Thymus (tissue), 11 donors: Measurements from ENCODE around the gene FASTKD1. TPM values are rescaled to one million over a fixed set of nuclear protein-coding genes. Genes with fewer than 3 reads are reported as not detected.
A peak's percentile ranks its signal among the peaks of the same experiment; 100 is the strongest.
"Not testable (repeated sequence)": the region's sequence is repeated elsewhere in the genome, so short reads cannot be mapped to it uniquely, and the experiment has no call there.

Source experiments
- DNase-seq, 9 donors: peaks; one replicate each; pipeline ENCODE4 v3.0.0-alpha.2; 2013; ENCODE audit warnings: low spot score in 9 of 9, low read depth in 6 of 9, missing footprints in 1 of 9
- H3K27ac ChIP-seq, 2 donors: one replicate each; pipeline ENCODE4 v1.5.1; 2013; ENCODE audit warnings: control low read depth in 1 of 2, low read depth in 1 of 2, low read length in 1 of 2, mild to moderate bottlenecking in 1 of 2, moderate library complexity in 1 of 2
- H3K27me3 ChIP-seq, 2 donors: one replicate each; pipeline ENCODE4 v1.5.1; 2013; ENCODE audit warnings: low read length in 1 of 2; ENCODE audit not compliant: control insufficient read depth in 2 of 2, insufficient read depth in 1 of 2
- H3K36me3 ChIP-seq, 2 donors: one replicate each; pipeline ENCODE4 v1.5.1; 2013; ENCODE audit warnings: low read length in 1 of 2, mild to moderate bottlenecking in 1 of 2, moderate library complexity in 1 of 2; ENCODE audit not compliant: control insufficient read depth in 2 of 2, insufficient read depth in 2 of 2
- H3K4me1 ChIP-seq, 2 donors: one replicate each; pipeline ENCODE4 v1.5.1; 2013; ENCODE audit warnings: low read length in 2 of 2; ENCODE audit not compliant: control insufficient read depth in 2 of 2, insufficient read depth in 2 of 2
- H3K4me3 ChIP-seq, 2 donors: one replicate each; pipeline ENCODE4 v1.5.1; 2013; ENCODE audit warnings: low read length in 2 of 2, control low read depth in 1 of 2, mild to moderate bottlenecking in 1 of 2
- H3K9me3 ChIP-seq, 2 donors: one replicate each; pipeline ENCODE4 v1.5.1; 2013; ENCODE audit warnings: low read length in 1 of 2, mild to moderate bottlenecking in 1 of 2; ENCODE audit not compliant: control insufficient read depth in 2 of 2, insufficient read depth in 1 of 2
- WGBS: extraction: QIAGEN DNeasy Blood & Tissue Kit; methylation state at CpG from one replicate; pipeline ENCODE4 v1.1.7; 2013; 5-methylcytosine and 5-hydroxymethylcytosine counted together
- polyA plus RNA-seq: library from polyadenylated mRNA; stranded (reverse); fragments of 200-250 nt; gene quantifications from one replicate; pipeline ENCODE4 v1.2.3, GENCODE V29; 2013
- total RNA-seq: library from RNA; stranded (reverse); fragments of 120-200 nt; gene quantifications from one replicate; pipeline ENCODE4 v1.2.4, GENCODE V29; 2013
- donor health status: healthy.

The FASTKD1 gene
- total and polyA plus RNA-seq, 2 donors = 34.1 to 65.6 TPM

DNA sequence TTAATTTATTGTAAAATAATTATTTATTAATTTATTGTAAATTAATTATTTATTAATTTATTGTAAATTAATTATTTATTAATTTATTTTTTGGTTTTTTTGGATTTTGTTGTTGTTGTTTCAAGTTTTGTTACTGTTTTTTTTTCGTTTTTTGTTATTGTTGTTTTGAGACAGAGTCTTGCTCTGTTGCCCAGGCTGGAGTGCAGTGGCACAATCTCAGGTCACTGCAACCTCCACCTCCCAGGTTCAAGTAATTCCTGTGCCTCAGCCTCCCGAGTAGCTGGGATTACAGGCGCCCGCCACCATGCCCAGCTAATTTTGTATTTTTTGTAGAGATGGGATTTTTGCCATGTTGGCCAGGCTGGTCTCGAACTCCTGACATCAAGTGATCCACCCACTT is 11.6 kb downstream of the FASTKD1 start:
- H3K4me3 ChIP-seq, H3K4me1 ChIP-seq, H3K27me3 ChIP-seq, DNase-seq, H3K27ac ChIP-seq, H3K9me3 ChIP-seq: not testable (repeated sequence)
- H3K36me3 ChIP-seq = peaks cover 0 to 27% of the 10 kb centered on the region in 2 donors
- WGBS = 99% methylated on average over 5 of the region's 5 CpGs

DNA sequence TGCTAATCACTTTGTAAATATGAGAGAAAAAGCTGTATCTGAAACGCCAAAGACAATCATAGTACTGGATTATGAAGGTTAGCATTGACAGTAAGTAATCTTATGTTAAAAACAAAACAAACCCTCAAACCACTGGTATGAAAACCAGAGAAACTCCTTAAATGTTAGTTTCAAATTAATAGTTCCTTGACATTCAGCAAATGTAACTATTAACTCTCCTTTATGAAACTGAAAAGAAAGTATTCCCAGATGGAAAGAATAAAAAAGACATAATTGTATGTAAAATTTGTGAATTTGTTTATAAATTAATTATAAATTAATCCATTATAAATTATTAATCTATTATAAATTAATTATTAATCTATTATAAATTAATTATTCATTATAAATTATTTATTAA is 12.3 kb downstream of the FASTKD1 start:
- DNase-seq = peak in 1 of 9 donors; percentile 21
- WGBS = 100% methylated on average over 1 of the region's 1 CpG
- no peaks in the 10 kb centered on the region for H3K27me3 ChIP-seq
- no peak overlapping the region for H3K27ac ChIP-seq
- no peak overlapping the region for H3K4me3 ChIP-seq
- H3K36me3 ChIP-seq = peaks cover 2 to 24% of the 10 kb centered on the region in 2 donors
- H3K9me3 ChIP-seq = no peaks in the 10 kb centered on the region
- no peaks in the 10 kb centered on the region for H3K4me1 ChIP-seq

DNA sequence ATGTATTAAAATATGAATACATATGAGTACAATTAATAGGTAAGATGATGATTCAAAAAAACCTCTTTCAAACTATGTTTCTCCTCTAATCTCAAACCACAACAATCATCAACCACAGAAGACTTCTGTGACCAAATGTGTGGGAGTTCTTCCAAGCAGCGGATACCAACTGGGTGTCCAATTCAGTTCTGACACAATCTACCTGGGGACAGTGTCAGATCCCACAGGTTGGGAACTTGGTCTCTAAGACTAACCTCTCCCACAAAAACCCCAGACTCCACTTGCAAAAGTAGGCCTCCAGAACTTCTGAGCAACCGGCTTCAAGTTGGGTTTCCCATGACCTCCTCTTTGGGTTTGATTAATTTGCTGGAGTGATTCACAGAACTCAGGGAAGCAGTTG is 26.9 kb downstream of the FASTKD1 start:
- no peaks in the 10 kb centered on the region for H3K9me3 ChIP-seq
- no peak overlapping the region for H3K27ac ChIP-seq
- no peaks in the 10 kb centered on the region for H3K27me3 ChIP-seq
- 96% methylated on average over 2 of the region's 2 CpGs for WGBS
- H3K4me3 ChIP-seq = no peak overlapping the region
- H3K4me1 ChIP-seq = no peaks in the 10 kb centered on the region
- H3K36me3 ChIP-seq = peaks cover 3 to 24% of the 10 kb centered on the region in 2 donors
- DNase-seq = no peak

DNA sequence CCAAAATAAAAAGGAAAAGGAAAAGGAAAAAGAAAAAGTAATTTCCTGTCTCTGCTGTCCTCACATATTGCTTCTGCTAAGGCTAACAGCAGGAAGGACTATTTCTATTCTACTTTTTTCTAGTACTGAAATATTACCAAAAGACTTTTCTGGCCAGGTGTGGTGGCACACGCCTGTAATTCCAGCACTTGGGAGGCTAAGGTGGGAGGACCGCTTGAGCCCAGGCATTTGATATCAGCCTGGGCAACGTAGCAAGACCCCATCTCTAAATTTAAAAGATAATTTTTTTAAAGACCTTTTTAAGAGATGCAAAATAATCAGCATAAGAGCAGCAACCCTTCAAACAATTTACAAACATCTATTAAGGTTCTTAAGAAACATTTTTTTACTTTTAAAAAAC is 31.2 kb downstream of the FASTKD1 start:
- H3K36me3 ChIP-seq = peaks cover 0 to 36% of the 10 kb centered on the region in 2 donors
- WGBS = over 99% methylated on average over 3 of the region's 3 CpGs
- H3K27ac ChIP-seq = no peak overlapping the region
- no peak overlapping the region for H3K4me3 ChIP-seq
- no peak for DNase-seq
- H3K27me3 ChIP-seq = no peaks in the 10 kb centered on the region
- H3K9me3 ChIP-seq = no peaks in the 10 kb centered on the region
- H3K4me1 ChIP-seq = no peaks in the 10 kb centered on the region

DNA sequence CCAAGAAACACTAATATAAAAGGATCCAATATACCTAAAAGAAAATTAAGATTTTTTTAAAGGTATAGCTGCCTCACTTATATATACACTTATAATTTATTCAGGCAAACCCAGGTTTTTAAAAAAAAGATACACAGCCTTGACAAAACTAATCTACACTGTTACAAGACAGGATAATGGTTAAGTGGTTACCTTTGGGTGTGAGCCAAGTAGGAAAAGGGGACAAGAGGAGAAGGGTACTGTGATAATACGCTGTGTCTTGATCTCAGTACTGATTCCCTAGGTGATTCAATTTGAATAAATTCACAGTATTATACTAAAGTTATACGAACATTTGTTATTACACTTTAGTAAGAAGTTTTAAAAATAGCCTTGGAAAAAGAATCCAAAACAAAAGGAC is 33.5 kb downstream of the FASTKD1 start:
- Histone ChIP-seq H3K4me1 (no peaks in the 10 kb centered on the region), H3K9me3 (no peaks in the 10 kb centered on the region), H3K36me3 (peaks cover 0 to 27% of the 10 kb centered on the region in 2 donors), H3K4me3 (no peak overlapping the region), H3K27ac (no peak overlapping the region), H3K27me3 (no peaks in the 10 kb centered on the region)
- 96% methylated on average over 2 of the region's 2 CpGs for WGBS
- no peak for DNase-seq

DNA sequence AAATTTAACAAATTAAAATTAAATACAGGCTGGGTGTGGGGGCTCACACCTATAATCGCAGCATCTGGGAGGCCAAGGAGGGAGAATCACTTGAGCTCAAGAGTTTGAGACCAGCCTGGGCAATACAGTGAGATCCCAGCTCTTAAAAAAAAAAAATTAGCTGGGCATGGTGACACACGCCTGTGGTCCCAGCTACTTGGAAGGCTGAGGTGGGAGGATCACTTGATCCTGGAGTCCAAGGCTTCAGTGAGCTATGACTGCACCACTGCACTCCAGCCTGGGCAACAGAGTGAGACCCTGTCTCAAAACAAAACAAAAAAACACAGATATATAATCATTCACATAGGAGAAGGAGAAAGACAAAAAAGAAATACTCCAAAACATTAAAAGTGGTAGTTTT is 34.2 kb downstream of the FASTKD1 start:
- not testable (repeated sequence) for DNase-seq, H3K4me3 ChIP-seq, H3K4me1 ChIP-seq, H3K27ac ChIP-seq, H3K9me3 ChIP-seq, H3K27me3 ChIP-seq
- H3K36me3 ChIP-seq = peaks cover 0 to 26% of the 10 kb centered on the region in 2 donors
- 99% methylated on average over 2 of the region's 2 CpGs for WGBS

DNA sequence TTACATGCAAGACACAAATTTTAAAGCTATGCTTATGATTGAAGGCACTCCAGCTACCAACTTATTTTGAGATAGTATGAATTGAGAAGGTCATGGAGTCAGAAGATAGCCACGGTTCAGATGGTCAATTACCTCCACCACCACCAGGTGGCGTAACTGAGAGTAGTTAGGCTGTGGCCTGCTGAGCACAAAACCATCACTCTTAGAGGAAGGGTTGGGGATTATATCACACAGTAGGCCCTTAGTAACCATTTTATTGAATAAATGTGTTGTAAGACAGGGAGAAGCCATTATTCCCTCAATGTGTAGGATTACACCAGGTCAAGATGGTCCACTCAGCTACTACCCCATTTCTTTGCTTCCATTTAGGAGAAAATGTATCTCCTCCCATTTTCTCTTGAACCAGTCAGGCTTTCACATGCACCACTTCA is 45.4 kb downstream of the FASTKD1 start:
- Histone ChIP-seq H3K27ac (no peak overlapping the region), H3K4me3 (no peak overlapping the region), H3K36me3 (peaks cover 5 to 12% of the 10 kb centered on the region in 2 donors), H3K9me3 (no peaks in the 10 kb centered on the region), H3K4me1 (no peaks in the 10 kb centered on the region), H3K27me3 (no peaks in the 10 kb centered on the region)
- DNase-seq = peak; percentile 16 to 78 (median 61)
- 11% methylated on average over 2 of the region's 2 CpGs for WGBS

DNA sequence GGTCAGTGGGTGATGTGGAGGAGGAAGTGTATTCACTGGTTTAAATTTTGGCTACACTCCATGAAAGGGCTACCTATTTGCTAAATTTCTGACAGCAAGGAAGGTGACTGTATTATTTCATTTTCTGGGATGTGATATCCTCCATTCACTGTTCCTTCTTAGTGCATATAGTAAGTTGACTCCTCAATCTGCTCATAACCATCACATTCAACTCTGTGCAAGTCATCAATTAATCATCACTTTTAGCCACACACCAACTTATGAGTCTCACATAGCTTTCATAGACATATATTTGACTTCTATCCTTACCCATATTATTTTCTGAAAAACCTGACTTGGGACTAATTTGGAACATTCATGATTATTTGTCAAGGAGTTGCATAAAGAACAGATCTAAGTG is 47.2 kb downstream of the FASTKD1 start:
- H3K27ac ChIP-seq = no peak overlapping the region
- no peaks in the 10 kb centered on the region for H3K27me3 ChIP-seq
- H3K4me1 ChIP-seq = no peaks in the 10 kb centered on the region
- H3K4me3 ChIP-seq = no peak overlapping the region
- no peak for DNase-seq
- H3K9me3 ChIP-seq = no peaks in the 10 kb centered on the region
- peaks cover 5 to 12% of the 10 kb centered on the region in 2 donors for H3K36me3 ChIP-seq

DNA sequence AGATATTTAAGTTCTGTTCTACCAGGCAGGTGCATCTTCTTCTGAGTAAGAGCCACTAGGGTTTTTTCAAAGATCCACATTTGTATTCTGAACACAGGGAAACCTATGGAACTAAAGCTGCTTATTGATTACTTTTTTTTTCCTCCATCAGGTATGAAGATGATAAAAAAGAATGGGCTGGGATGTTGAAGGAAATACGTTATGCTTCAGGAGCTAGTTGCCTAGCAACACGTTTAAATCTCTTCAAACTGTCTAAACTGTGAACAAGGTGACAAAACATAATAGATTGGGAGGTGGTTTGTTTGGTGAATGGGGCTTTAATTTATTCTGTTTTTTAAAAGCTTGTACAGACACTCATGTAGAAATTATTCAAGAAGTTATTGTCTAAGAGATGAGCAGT is 48.2 kb downstream of the FASTKD1 start:
- Histone ChIP-seq H3K4me1 (no peaks in the 10 kb centered on the region), H3K4me3 (no peak overlapping the region), H3K27ac (no peak overlapping the region), H3K9me3 (no peaks in the 10 kb centered on the region), H3K27me3 (no peaks in the 10 kb centered on the region), H3K36me3 (peaks cover 5 to 8% of the 10 kb centered on the region in 2 donors)
- no peak for DNase-seq
- WGBS = 96% methylated on average over 2 of the region's 2 CpGs

DNA sequence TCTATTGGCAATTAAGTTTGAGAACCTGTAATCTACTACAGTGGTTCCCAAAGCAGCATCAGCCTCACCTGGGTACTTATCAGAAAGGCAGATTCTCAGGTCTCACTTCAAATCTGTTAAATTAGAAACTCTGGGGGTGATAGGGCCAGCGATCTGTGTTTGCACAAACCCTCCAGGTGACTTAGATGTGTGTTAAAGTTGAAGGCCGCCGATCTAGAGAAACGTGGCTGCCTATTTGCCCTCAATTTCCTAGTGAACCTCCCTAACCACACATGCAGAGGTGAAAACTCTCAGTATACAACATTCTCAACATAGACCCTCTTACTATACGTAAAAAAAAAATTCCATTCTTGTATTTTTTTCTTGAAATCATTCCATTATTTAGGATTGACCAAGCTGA is 50.0 kb downstream of the FASTKD1 start:
- Histone ChIP-seq H3K27ac (no peak overlapping the region), H3K27me3 (no peaks in the 10 kb centered on the region), H3K4me1 (no peaks in the 10 kb centered on the region), H3K36me3 (peaks cover 0 to 1% of the 10 kb centered on the region in 2 donors), H3K4me3 (no peak overlapping the region), H3K9me3 (no peaks in the 10 kb centered on the region)
- 77% methylated on average over 5 of the region's 5 CpGs for WGBS
- DNase-seq = no peak
